Astrocyte (in vitro differentiated cells and primary cell): Measurements from ENCODE around the gene C12orf43. TPM values are rescaled to one million over a fixed set of nuclear protein-coding genes. Genes with fewer than 3 reads are reported as not detected.

Source experiments
- DNase-seq: peaks from one replicate; pipeline ENCODE4 v3.0.0-alpha.2; 2010; ENCODE audit warnings: low read depth
- FAIRE-seq: peaks from 2 replicates; lab custom pipeline; 2011; peaks lifted over from hg19 to GRCh38; lab: Jason Lieb, UNC
- H2AFZ ChIP-seq: 2 replicates; pipeline ENCODE4 v1.6.0; 2012; ENCODE audit warnings: low read depth, low read length, inconsistent platforms
- H3K27ac ChIP-seq: 2 replicates; pipeline ENCODE4 v1.5.1; 2011; ENCODE audit warnings: low read depth, low read length, inconsistent platforms
- H3K27me3 ChIP-seq: 2 replicates; pipeline ENCODE4 v1.6.0; 2011; ENCODE audit warnings: low read length, inconsistent platforms; ENCODE audit not compliant: insufficient read depth
- H3K36me3 ChIP-seq: 2 replicates; pipeline ENCODE4 v1.5.1; 2011; ENCODE audit warnings: low read length, inconsistent platforms; ENCODE audit not compliant: insufficient read depth
- H3K4me1 ChIP-seq: 2 replicates; pipeline ENCODE4 v1.5.1; 2011; ENCODE audit warnings: low read length, inconsistent platforms; ENCODE audit not compliant: insufficient read depth
- H3K4me2 ChIP-seq: 2 replicates; pipeline ENCODE4 v1.6.0; 2012; ENCODE audit warnings: low read length, inconsistent platforms
- H3K4me3 ChIP-seq: 2 replicates; pipeline ENCODE4 v1.5.1; 2011; ENCODE audit warnings: low read depth, mild to moderate bottlenecking, low read length, inconsistent platforms; ENCODE audit not compliant: insufficient read depth
- H3K79me2 ChIP-seq: 2 replicates; pipeline ENCODE4 v1.6.0; 2012; ENCODE audit warnings: mild to moderate bottlenecking, low read length, inconsistent platforms; ENCODE audit not compliant: insufficient read depth
- H3K9ac ChIP-seq: 2 replicates; pipeline ENCODE4 v1.6.0; 2012; ENCODE audit warnings: mild to moderate bottlenecking, low read length, inconsistent platforms
- H3K9me3 ChIP-seq: 2 replicates; pipeline ENCODE4 v1.5.1; 2012; ENCODE audit warnings: low read depth, mild to moderate bottlenecking, low read length, inconsistent platforms; ENCODE audit not compliant: insufficient read depth
- H4K20me1 ChIP-seq: 2 replicates; pipeline ENCODE4 v1.6.0; 2012; ENCODE audit warnings: low read length, inconsistent platforms; ENCODE audit not compliant: insufficient read depth
- H3K27ac Mint-ChIP-seq: one replicate; pipeline ENCODE4 v1.8.0; 2021; ENCODE audit warnings: mild to moderate bottlenecking, mixed read lengths; ENCODE audit not compliant: unreplicated experiment
- H3K27me3 Mint-ChIP-seq: one replicate; pipeline ENCODE4 v1.8.0; 2021; ENCODE audit warnings: low read depth, mixed read lengths; ENCODE audit not compliant: unreplicated experiment
- H3K36me3 Mint-ChIP-seq: one replicate; pipeline ENCODE4 v1.8.0; 2021; ENCODE audit warnings: low read depth, mixed read lengths; ENCODE audit not compliant: unreplicated experiment
- H3K4me1 Mint-ChIP-seq: one replicate; pipeline ENCODE4 v1.8.0; 2021; ENCODE audit warnings: low read depth, mixed read lengths; ENCODE audit not compliant: unreplicated experiment
- H3K4me3 Mint-ChIP-seq: one replicate; pipeline ENCODE4 v1.8.0; 2021; ENCODE audit warnings: mild to moderate bottlenecking, moderate library complexity, mixed read lengths; ENCODE audit not compliant: unreplicated experiment
- H3K9me3 Mint-ChIP-seq: one replicate; pipeline ENCODE4 v1.8.0; 2021; ENCODE audit warnings: mild to moderate bottlenecking, mixed read lengths; ENCODE audit not compliant: unreplicated experiment
- CTCF ChIP-seq: IDR thresholded peaks from 2 replicates; pipeline ENCODE4 v1.5.1; 2011; ENCODE audit warnings: low read depth, mild to moderate bottlenecking, inconsistent platforms, low read length, moderate library complexity; ENCODE audit not compliant: insufficient read depth
- EZH2 ChIP-seq: IDR thresholded peaks from 2 replicates; pipeline ENCODE4 v1.6.1; 2012; ENCODE audit warnings: mild to moderate bottlenecking, low read length, inconsistent platforms; ENCODE audit not compliant: insufficient read depth
- total RNA-seq: library from RNA; stranded (reverse); gene quantifications from 2 replicates; pipeline ENCODE4 v1.2.1, GENCODE V29; 2021

Gene C12orf43
- total RNA-seq, 1 donor from 2014 or later: 16.2 TPM

DNA sequence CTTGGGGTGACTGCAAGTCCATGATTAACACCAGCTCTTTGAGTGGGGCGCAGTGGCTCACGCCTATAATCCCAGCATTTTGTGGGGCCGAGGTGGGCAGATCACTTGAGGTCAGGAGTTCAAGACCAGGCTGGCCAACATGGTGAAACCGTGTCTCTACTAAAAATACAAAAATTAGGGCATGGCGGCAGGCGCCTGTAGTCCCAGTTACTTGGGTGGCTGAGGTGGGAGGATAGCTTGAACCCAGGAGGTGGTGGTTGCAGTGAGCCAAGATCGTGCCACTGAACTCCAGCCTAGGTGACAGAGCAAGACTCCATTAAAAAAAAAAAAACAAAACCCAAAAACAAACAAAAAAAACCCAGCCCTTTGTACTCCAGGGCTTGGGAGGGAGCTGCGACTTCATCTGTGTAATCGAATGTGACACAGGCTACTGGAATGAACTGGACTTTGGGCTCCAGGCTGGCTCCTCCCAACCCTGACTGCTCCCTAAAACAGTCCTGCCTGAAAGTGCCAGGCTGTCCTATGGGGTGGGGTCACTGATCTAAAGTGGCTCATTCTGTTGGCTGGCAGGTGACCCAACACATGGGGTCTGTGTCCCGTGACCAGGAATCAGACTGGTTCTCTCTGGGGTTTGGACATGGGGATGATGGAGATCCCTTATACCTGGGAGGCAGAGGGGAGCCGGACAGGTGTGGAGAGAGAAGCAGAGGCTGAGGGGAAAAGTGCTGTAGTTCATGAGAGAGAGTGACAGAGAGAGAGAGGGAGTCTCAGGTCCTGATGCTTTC is 9.3 kb upstream of the C12orf43 start:
- no peak overlapping the region for H3K4me3 ChIP-seq
- H3K9me3 ChIP-seq: no peaks in the 10 kb centered on the region
- Mint-ChIP-seq H3K4me1 (no peaks in the 10 kb centered on the region), H3K9me3 (peaks cover 2% of the 10 kb centered on the region), H3K36me3 (no peaks in the 10 kb centered on the region), H3K27me3 (peaks cover 16% of the 10 kb centered on the region), H3K27ac (no peak overlapping the region), H3K4me3 (no peak overlapping the region)
- no peak overlapping the region for H3K4me2 ChIP-seq
- no peak overlapping the region for H2AFZ ChIP-seq
- FAIRE-seq (no peak), DNase-seq (no peak)
- H3K27ac ChIP-seq: no peak overlapping the region
- H3K4me1 ChIP-seq: no peaks in the 10 kb centered on the region
- peaks cover 11% of the 10 kb centered on the region for H3K27me3 ChIP-seq
- TF ChIP-seq CTCF (no peak), EZH2 (no peak)
- no peak overlapping the region for H3K9ac ChIP-seq
- no peaks in the 10 kb centered on the region for H3K79me2 ChIP-seq
- no peaks in the 10 kb centered on the region for H4K20me1 ChIP-seq
- H3K36me3 ChIP-seq: no peaks in the 10 kb centered on the region

- Mint-ChIP-seq H3K27ac (no peak overlapping the region), H3K9me3 (peaks cover 2% of the 10 kb centered on the region), H3K4me1 (no peaks in the 10 kb centered on the region), H3K4me3 (no peak overlapping the region), H3K36me3 (no peaks in the 10 kb centered on the region), H3K27me3 (peaks cover 17% of the 10 kb centered on the region)
- no peaks in the 10 kb centered on the region for H4K20me1 ChIP-seq
- no peak overlapping the region for H3K4me3 ChIP-seq
- H3K79me2 ChIP-seq: no peaks in the 10 kb centered on the region
- FAIRE-seq (no peak), DNase-seq (no peak)
- H3K4me1 ChIP-seq: no peaks in the 10 kb centered on the region
- TF ChIP-seq CTCF (no peak), EZH2 (no peak)
- peaks cover 13% of the 10 kb centered on the region for H3K27me3 ChIP-seq
- no peak overlapping the region for H2AFZ ChIP-seq
- H3K27ac ChIP-seq: no peak overlapping the region
- H3K9ac ChIP-seq: no peak overlapping the region
- H3K4me2 ChIP-seq: no peak overlapping the region
- no peaks in the 10 kb centered on the region for H3K36me3 ChIP-seq
- no peaks in the 10 kb centered on the region for H3K9me3 ChIP-seq
Observed at GRCh38 chr12:121023799-121024198, 7.5 kb upstream of the C12orf43 start.

- Mint-ChIP-seq H3K4me1 (no peaks in the 10 kb centered on the region), H3K9me3 (peaks cover 2% of the 10 kb centered on the region), H3K4me3 (no peak overlapping the region), H3K27me3 (peaks cover 16% of the 10 kb centered on the region), H3K36me3 (no peaks in the 10 kb centered on the region), H3K27ac (no peak overlapping the region)
- Histone ChIP-seq H3K4me3 (no peak overlapping the region), H3K9ac (no peak overlapping the region), H3K4me2 (no peak overlapping the region), H3K27ac (no peak overlapping the region), H3K9me3 (no peaks in the 10 kb centered on the region), H3K36me3 (no peaks in the 10 kb centered on the region), H3K79me2 (no peaks in the 10 kb centered on the region), H2AFZ (no peak overlapping the region), H4K20me1 (no peaks in the 10 kb centered on the region), H3K4me1 (no peaks in the 10 kb centered on the region), H3K27me3 (peaks cover 12% of the 10 kb centered on the region)
- no peak for DNase-seq
- TF ChIP-seq EZH2 (no peak), CTCF (no peak)
- no peak for FAIRE-seq
Observed at GRCh38 chr12:121022713-121023112, 6.4 kb upstream of the C12orf43 start.
